ENCODE data around the gene TOM1L1.

TOM1L1 gene

DNA sequence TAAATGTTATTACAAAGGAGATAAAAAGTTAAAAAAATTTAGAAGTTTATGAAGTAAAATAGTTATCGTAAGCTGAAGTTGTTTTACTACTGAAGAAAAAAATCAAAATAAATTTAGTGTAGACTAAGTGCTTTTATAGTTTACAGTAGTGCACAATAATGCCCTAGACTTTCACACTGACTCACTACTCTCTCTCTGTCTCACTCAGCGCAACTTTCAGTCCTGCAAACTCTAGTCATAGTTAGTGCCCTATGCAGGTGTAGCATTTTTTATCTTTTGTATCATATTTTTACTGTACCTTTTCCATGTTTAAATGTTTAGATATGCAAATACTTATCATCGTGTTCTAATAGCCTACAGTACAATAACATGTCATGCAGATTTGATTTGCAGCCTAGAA is 17.7 kb upstream of the TOM1L1 start:
- TF ChIP-seq, protein P1, sequence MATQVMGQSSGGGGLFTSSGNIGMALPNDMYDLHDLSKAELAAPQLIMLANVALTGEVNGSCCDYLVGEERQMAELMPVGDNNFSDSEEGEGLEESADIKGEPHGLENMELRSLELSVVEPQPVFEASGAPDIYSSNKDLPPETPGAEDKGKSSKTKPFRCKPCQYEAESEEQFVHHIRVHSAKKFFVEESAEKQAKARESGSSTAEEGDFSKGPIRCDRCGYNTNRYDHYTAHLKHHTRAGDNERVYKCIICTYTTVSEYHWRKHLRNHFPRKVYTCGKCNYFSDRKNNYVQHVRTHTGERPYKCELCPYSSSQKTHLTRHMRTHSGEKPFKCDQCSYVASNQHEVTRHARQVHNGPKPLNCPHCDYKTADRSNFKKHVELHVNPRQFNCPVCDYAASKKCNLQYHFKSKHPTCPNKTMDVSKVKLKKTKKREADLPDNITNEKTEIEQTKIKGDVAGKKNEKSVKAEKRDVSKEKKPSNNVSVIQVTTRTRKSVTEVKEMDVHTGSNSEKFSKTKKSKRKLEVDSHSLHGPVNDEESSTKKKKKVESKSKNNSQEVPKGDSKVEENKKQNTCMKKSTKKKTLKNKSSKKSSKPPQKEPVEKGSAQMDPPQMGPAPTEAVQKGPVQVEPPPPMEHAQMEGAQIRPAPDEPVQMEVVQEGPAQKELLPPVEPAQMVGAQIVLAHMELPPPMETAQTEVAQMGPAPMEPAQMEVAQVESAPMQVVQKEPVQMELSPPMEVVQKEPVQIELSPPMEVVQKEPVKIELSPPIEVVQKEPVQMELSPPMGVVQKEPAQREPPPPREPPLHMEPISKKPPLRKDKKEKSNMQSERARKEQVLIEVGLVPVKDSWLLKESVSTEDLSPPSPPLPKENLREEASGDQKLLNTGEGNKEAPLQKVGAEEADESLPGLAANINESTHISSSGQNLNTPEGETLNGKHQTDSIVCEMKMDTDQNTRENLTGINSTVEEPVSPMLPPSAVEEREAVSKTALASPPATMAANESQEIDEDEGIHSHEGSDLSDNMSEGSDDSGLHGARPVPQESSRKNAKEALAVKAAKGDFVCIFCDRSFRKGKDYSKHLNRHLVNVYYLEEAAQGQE (IDR thresholded peaks at IDR 0.05; ENCODE audit: insufficient replicate concordance, low read depth): no peak
- TF ChIP-seq, protein P2, sequence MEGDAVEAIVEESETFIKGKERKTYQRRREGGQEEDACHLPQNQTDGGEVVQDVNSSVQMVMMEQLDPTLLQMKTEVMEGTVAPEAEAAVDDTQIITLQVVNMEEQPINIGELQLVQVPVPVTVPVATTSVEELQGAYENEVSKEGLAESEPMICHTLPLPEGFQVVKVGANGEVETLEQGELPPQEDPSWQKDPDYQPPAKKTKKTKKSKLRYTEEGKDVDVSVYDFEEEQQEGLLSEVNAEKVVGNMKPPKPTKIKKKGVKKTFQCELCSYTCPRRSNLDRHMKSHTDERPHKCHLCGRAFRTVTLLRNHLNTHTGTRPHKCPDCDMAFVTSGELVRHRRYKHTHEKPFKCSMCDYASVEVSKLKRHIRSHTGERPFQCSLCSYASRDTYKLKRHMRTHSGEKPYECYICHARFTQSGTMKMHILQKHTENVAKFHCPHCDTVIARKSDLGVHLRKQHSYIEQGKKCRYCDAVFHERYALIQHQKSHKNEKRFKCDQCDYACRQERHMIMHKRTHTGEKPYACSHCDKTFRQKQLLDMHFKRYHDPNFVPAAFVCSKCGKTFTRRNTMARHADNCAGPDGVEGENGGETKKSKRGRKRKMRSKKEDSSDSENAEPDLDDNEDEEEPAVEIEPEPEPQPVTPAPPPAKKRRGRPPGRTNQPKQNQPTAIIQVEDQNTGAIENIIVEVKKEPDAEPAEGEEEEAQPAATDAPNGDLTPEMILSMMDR (IDR thresholded peaks at IDR 0.05; ENCODE audit: insufficient read depth, low read length): no peak
- TF ChIP-seq POLR2AphosphoS5 (IDR thresholded peaks at IDR 0.05; ENCODE audit: low read depth): no peak
- TF ChIP-seq SPI1 (IDR thresholded peaks at IDR 0.05; ENCODE audit: borderline replicate concordance, low read depth): no peak
- TF ChIP-seq GABPA (IDR thresholded peaks at IDR 0.05; ENCODE audit: low read depth): no peak
- Histone ChIP-seq H3K4me3 (replicated peaks; ENCODE audit: insufficient read depth, low read length) (no peak overlapping the region), H3K27ac (replicated peaks) (no peak overlapping the region), H3K27me3 (ENCODE audit: insufficient read depth, poor library complexity, severe bottlenecking) (peaks cover 3% of the 10 kb centered on the region)
- no peak for DNase-seq (ENCODE audit: low read depth in 1 of 2, low spot score in 1 of 2)

DNA sequence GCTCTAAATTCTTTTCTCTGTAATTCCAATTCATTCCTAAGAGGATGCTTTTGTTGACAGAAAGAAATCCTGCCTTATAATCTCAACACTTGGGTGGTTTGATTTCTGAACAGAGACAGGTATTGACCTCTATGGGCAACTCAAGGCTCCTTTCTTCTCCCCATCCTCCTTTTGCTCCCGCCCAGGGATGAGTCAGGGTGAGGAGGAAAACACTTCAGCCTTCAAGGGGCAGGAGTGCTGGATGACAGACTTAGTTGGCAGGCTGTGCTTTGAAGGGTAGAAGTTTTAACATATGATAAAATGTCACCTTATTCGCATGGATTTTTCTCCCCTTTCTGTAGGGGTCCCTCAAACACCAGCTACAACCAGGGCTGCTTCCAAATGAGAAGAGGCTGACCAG is 16.7 kb upstream of the TOM1L1 start:
- Histone ChIP-seq H3K27ac (replicated peaks) (no peak overlapping the region), H3K27me3 (ENCODE audit: insufficient read depth, poor library complexity, severe bottlenecking) (peaks cover 3% of the 10 kb centered on the region), H3K4me3 (replicated peaks; ENCODE audit: insufficient read depth, low read length) (no peak overlapping the region)
- no peak for DNase-seq (ENCODE audit: low read depth in 1 of 2, low spot score in 1 of 2)
- no peak for TF ChIP-seq GABPA (IDR thresholded peaks at IDR 0.05; ENCODE audit: low read depth)

DNA sequence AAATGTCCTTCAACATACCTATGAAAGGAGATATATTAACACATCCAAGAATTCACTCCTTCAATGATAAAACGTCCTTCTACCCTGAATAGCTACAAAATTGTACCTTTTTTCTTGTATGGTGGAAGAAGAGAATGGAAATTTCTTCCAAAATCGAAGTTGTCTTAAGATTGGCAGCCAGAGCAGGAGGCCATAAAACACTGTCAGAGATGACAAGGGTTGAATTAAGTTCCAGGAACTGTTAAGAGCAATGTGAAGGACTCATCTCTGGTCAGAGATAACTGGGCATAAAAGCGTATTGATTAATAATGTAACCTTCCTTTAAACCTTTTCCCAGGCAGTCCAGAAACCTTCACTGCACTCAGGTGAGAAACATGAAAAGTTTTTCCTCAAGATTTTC is 12.9 kb upstream of the TOM1L1 start:
- Histone ChIP-seq H3K27ac (replicated peaks) (no peak overlapping the region), H3K27me3 (ENCODE audit: insufficient read depth, poor library complexity, severe bottlenecking) (peaks cover 3% of the 10 kb centered on the region), H3K4me3 (replicated peaks; ENCODE audit: insufficient read depth, low read length) (no peak overlapping the region)
- no peak for DNase-seq (ENCODE audit: low read depth in 1 of 2, low spot score in 1 of 2)
- TF ChIP-seq POLR2AphosphoS5 (IDR thresholded peaks at IDR 0.05; ENCODE audit: low read depth): no peak
- no peak for TF ChIP-seq SPI1 (IDR thresholded peaks at IDR 0.05; ENCODE audit: borderline replicate concordance, low read depth)
- TF ChIP-seq, protein P1 (IDR thresholded peaks at IDR 0.05; ENCODE audit: insufficient replicate concordance, low read depth): no peak
- TF ChIP-seq, protein P2 (IDR thresholded peaks at IDR 0.05; ENCODE audit: insufficient read depth, low read length): no peak
- TF ChIP-seq GABPA (IDR thresholded peaks at IDR 0.05; ENCODE audit: low read depth): no peak

DNA sequence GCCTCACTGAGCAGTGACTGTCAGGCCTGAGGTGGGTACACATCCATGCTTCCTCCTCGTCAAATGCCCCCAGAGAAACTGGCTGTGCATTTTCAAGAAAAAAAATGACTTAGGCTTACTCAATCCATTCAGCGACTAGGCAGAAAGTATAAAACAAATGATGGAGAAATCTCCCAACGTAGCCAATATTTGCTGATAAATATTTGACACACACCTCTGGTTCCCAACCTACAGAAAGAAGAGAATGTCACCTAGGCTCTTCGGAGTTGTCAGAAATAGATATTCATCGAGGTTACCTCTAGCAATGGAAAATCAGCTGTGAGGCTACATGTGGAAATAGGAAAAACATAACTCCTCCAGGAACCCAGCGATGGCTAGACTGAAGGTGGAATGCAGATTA is 12.4 kb upstream of the TOM1L1 start:
- TF ChIP-seq, protein P2 (IDR thresholded peaks at IDR 0.05; ENCODE audit: insufficient read depth, low read length): no peak
- TF ChIP-seq SPI1 (IDR thresholded peaks at IDR 0.05; ENCODE audit: borderline replicate concordance, low read depth): no peak
- TF ChIP-seq, protein P1 (IDR thresholded peaks at IDR 0.05; ENCODE audit: insufficient replicate concordance, low read depth): no peak
- TF ChIP-seq POLR2AphosphoS5 (IDR thresholded peaks at IDR 0.05; ENCODE audit: low read depth): no peak
- TF ChIP-seq GABPA (IDR thresholded peaks at IDR 0.05; ENCODE audit: low read depth): no peak

More for the DNA sequence above, 12.4 kb upstream of the TOM1L1 start:
- no peak for DNase-seq (ENCODE audit: low read depth in 1 of 2, low spot score in 1 of 2)
- H3K4me3 ChIP-seq (replicated peaks; ENCODE audit: insufficient read depth, low read length): no peak overlapping the region
- H3K27me3 ChIP-seq (ENCODE audit: insufficient read depth, poor library complexity, severe bottlenecking): peaks cover 3% of the 10 kb centered on the region
- no peak overlapping the region for H3K27ac ChIP-seq (replicated peaks)
